CD8-positive, alpha-beta memory T cell (primary cell): ENCODE data around the gene MEDAG. TPM values are rescaled to one million over a fixed set of nuclear protein-coding genes. Genes with fewer than 3 reads are reported as not detected.
"Not testable (repeated sequence)": the region's sequence is repeated elsewhere in the genome, so short reads cannot be mapped to it uniquely, and the experiment has no call there.

Experiments used
- CTCF ChIA-PET: fragments of 350-600 bp; sonication (Branson Sonifier 250); formaldehyde crosslinking; loops from one replicate; lab custom pipeline; 2021; ENCODE audit warnings: antibody characterized with exemption; lab: Charles Lee
- POLR2A ChIA-PET: fragments of 350-600 bp; sonication (Branson Sonifier 250); formaldehyde crosslinking; loops from one replicate; lab custom pipeline; 2021; ENCODE audit warnings: antibody characterized with exemption; lab: Charles Lee
- DNase-seq, 5 donors: peaks; one replicate each; pipeline versions ENCODE4 v3.0.0 to v3.0.0-alpha.2; 2020 to 2022; ENCODE audit warnings: mixed read lengths in 1 of 5
- H3K27ac ChIP-seq: one replicate; pipeline ENCODE4 v1.7.0; 2013; ENCODE audit warnings: low read depth, mild to moderate bottlenecking, low read length, moderate library complexity
- H3K27me3 ChIP-seq: 2 replicates; pipeline ENCODE4 v1.7.0; 2013; ENCODE audit warnings: low read length, mild to moderate bottlenecking; ENCODE audit not compliant: insufficient read depth, poor library complexity, severe bottlenecking
- H3K36me3 ChIP-seq: 2 replicates; pipeline ENCODE4 v1.7.0; 2013; ENCODE audit warnings: mild to moderate bottlenecking, low read length, moderate library complexity; ENCODE audit not compliant: insufficient read depth
- H3K4me1 ChIP-seq: 2 replicates; pipeline ENCODE4 v1.7.0; 2013; ENCODE audit warnings: mild to moderate bottlenecking, low read length, moderate library complexity; ENCODE audit not compliant: insufficient read depth
- H3K4me3 ChIP-seq: 2 replicates; pipeline ENCODE4 v1.7.0; 2013; ENCODE audit warnings: mild to moderate bottlenecking, low read length
- H3K9me3 ChIP-seq: 2 replicates; pipeline ENCODE4 v1.7.0; 2013; ENCODE audit warnings: mild to moderate bottlenecking, low read length
- H3K27ac Mint-ChIP-seq, 8 donors: one replicate each; pipeline ENCODE4 v1.8.0; 2020 to 2021; ENCODE audit warnings: mixed read lengths in 8 of 8, mild to moderate bottlenecking in 6 of 8, inconsistent platforms in 3 of 8, moderate library complexity in 3 of 8
- H3K27me3 Mint-ChIP-seq, 2 donors: one replicate each; pipeline ENCODE4 v1.8.0; 2020 to 2021; ENCODE audit warnings: mixed read lengths in 2 of 2, mild to moderate bottlenecking in 1 of 2, moderate library complexity in 1 of 2
- H3K36me3 Mint-ChIP-seq, 3 donors: one replicate each; pipeline ENCODE4 v1.8.0; 2020 to 2021; ENCODE audit warnings: mixed read lengths in 3 of 3, inconsistent platforms in 1 of 3, mild to moderate bottlenecking in 1 of 3
- H3K4me1 Mint-ChIP-seq, 3 donors: one replicate each; pipeline ENCODE4 v1.8.0; 2020 to 2021; ENCODE audit warnings: mixed read lengths in 3 of 3, inconsistent platforms in 1 of 3, mild to moderate bottlenecking in 1 of 3
- H3K4me3 Mint-ChIP-seq, 7 donors: one replicate each; pipeline ENCODE4 v1.8.0; 2020 to 2021; ENCODE audit warnings: mixed read lengths in 7 of 7, mild to moderate bottlenecking in 6 of 7, moderate library complexity in 4 of 7, inconsistent platforms in 2 of 7
- H3K9me3 Mint-ChIP-seq, 5 donors: one replicate each; pipeline ENCODE4 v1.8.0; 2020 to 2022; ENCODE audit warnings: mixed read lengths in 5 of 5, mild to moderate bottlenecking in 3 of 5, moderate library complexity in 2 of 5, inconsistent platforms in 1 of 5
- polyA plus RNA-seq: library from polyadenylated mRNA; unstranded; fragments of 300-500 nt; fragmentation: Illumina TruSeq; gene quantifications from one replicate; pipeline ENCODE4 v1.2.3, GENCODE V29; 2021
- total RNA-seq, 2 experiments: library from RNA; stranded (reverse); gene quantifications; one replicate each; pipeline ENCODE4 v1.2.3, GENCODE V29; 2021

Gene MEDAG
- total and polyA plus RNA-seq, 3 experiments from 2014 or later = not detected

DNA sequence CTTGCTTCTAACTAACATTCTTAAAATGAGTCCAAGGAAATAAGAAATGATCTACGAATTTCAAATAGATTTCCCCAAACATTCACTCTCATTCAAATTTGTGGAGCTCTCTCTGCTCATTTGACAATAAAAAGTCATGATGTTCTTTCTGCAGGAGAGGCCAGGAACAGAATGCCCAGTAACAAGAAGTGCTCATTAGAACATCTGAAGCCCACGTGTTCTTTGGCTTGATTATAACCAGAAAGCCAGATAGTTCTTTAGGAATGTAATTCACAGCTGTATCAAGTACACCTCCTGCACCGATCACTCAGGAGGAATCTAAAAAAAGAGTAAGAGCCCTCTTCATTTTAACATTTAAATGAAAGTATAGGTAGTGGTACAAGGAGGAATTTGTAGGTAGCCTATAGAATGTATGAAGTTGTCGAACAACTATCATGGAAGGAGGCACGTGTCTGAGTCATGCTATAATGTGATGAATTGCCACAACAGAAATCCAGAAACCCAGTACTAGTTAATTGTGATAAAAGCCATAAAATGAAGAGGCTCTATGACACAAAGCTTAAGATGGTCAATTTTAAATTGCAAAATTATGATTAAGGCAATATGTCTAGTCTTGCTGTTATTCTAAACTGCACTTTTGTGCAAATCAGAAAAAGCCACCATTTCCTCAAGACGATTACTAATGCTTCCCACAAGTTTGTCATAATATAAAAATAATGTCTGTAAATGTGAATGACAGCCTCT lies 12.8 kb downstream of the MEDAG start:
- Histone ChIP-seq H3K27ac (no peak overlapping the region), H3K27me3 (peaks cover 5% of the 10 kb centered on the region), H3K36me3 (no peaks in the 10 kb centered on the region), H3K4me3 (no peak overlapping the region), H3K9me3 (no peaks in the 10 kb centered on the region), H3K4me1 (no peaks in the 10 kb centered on the region)
- H3K4me3 Mint-ChIP-seq = no peak overlapping the region
- H3K27me3 Mint-ChIP-seq = peaks cover 8 to 43% of the 10 kb centered on the region in 2 donors
- ChIA-PET POLR2A (no interaction called here), CTCF (no interaction called here)
- H3K36me3 Mint-ChIP-seq = no peaks in the 10 kb centered on the region
- H3K4me1 Mint-ChIP-seq = no peaks in the 10 kb centered on the region
- H3K9me3 Mint-ChIP-seq = no peaks in the 10 kb centered on the region
- DNase-seq = no peak
- no peak overlapping the region for H3K27ac Mint-ChIP-seq

DNA sequence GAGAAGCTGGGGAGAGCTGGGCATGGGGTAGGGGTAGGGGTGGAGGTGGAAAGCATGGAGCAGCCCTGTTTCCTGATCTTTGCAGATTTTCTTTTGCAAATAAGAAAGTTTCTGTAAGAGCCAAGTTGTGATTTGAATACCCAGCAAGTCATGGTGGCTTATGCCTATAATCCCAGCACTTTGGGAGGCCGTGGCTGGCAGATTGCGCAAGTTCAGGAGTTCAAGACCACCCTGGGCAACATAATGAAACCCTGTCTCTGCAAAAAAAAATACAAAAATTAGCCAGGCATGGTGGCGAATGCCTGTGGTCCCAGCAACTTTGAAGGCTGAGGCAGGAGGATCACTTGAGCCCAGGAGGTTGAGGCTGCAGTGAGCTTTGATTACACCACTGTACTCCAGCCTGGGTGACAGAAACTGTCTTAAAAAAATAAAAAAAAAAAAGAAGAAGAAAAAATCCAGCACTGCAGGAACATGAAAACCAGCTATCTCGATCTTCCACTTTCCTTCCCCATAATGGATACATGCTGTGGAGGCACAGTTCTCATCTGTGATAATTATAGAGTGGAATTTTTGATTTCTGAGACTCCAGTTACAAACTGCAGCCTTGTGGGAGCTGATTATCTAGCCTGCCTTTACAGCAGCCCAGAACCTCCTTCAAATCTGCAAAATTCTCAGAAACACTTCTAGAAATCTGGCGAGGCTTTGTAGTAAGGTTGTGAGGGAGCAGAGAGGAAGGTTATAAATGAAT lies 14.3 kb downstream of the MEDAG start:
- Histone ChIP-seq H3K4me3 (no peak overlapping the region), H3K27ac (no peak overlapping the region), H3K9me3 (no peaks in the 10 kb centered on the region), H3K36me3 (no peaks in the 10 kb centered on the region), H3K4me1 (no peaks in the 10 kb centered on the region), H3K27me3 (no peaks in the 10 kb centered on the region)
- Mint-ChIP-seq H3K4me3 (no peak overlapping the region), H3K27me3 (peaks cover 5 to 31% of the 10 kb centered on the region in 2 donors), H3K27ac (no peak overlapping the region), H3K36me3 (no peaks in the 10 kb centered on the region), H3K4me1 (peaks cover under 1 to 4% (median 2%) of the 10 kb centered on the region in 3 donors), H3K9me3 (no peaks in the 10 kb centered on the region)
- DNase-seq = no peak
- ChIA-PET CTCF (no interaction called here), POLR2A (no interaction called here)

DNA sequence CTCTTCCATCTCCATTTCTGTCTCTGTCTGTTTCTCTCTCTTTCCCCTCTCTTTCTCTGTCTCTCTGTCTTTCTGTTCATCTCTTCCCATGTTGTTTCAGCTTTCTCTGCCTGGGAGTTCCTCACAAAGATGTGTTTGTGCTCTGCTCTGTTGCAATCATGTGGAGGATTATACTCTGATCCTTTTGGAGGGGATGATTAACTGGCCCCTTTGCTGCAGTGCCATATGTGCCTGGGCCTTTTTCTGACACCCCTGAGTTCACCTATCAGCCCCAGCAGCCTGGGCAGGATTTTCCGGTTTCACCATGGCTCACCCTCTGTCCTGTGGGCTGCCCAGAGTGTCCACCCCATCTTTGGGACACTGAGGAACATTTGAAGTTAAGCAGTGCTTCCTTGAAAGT lies 17.3 kb downstream of the MEDAG start:
- ChIA-PET POLR2A (no interaction called here), CTCF (no interaction called here)
- H3K27ac Mint-ChIP-seq = no peak overlapping the region
- H3K4me1 Mint-ChIP-seq = peaks cover 3 to 11% (median 9%) of the 10 kb centered on the region in 3 donors
- Histone ChIP-seq H3K36me3 (no peaks in the 10 kb centered on the region), H3K27me3 (no peaks in the 10 kb centered on the region), H3K9me3 (no peaks in the 10 kb centered on the region), H3K4me3 (no peak overlapping the region), H3K4me1 (no peaks in the 10 kb centered on the region), H3K27ac (no peak overlapping the region)
- no peak overlapping the region for H3K4me3 Mint-ChIP-seq
- DNase-seq = no peak
- no peaks in the 10 kb centered on the region for H3K36me3 Mint-ChIP-seq
- H3K9me3 Mint-ChIP-seq = no peaks in the 10 kb centered on the region
- H3K27me3 Mint-ChIP-seq = peaks cover 4 to 17% of the 10 kb centered on the region in 2 donors

DNA sequence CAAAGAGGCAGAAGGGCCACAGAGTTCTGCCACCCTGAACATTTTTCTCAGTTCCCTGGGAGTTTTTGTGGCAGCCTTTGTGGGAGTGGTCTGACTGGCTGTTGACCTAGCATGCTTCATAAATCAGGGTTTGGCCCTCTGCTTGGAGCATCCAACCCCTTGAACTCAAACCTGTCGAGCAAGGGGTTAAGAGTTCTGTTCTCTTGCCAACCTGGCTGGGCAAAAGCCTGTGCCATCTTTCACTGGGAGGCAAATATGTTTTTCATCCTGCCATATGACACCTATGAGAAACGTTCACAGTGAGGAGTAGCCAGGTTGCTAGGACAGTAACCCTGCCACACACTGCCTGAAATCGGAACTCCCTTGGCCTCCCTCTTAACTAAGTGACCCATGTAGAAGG lies 18.6 kb downstream of the MEDAG start:
- Histone ChIP-seq H3K27me3 (no peaks in the 10 kb centered on the region), H3K4me1 (no peaks in the 10 kb centered on the region), H3K4me3 (no peak overlapping the region), H3K36me3 (no peaks in the 10 kb centered on the region), H3K27ac (no peak overlapping the region), H3K9me3 (no peaks in the 10 kb centered on the region)
- no peak overlapping the region for H3K27ac Mint-ChIP-seq
- no peaks in the 10 kb centered on the region for H3K36me3 Mint-ChIP-seq
- H3K9me3 Mint-ChIP-seq = no peaks in the 10 kb centered on the region
- H3K27me3 Mint-ChIP-seq = peaks cover 3 to 25% of the 10 kb centered on the region in 2 donors
- CTCF ChIA-PET = no interaction called here
- DNase-seq = no peak
- H3K4me1 Mint-ChIP-seq = peaks cover 3 to 11% (median 9%) of the 10 kb centered on the region in 3 donors
- no peak overlapping the region for H3K4me3 Mint-ChIP-seq
- POLR2A ChIA-PET = no interaction called here

DNA sequence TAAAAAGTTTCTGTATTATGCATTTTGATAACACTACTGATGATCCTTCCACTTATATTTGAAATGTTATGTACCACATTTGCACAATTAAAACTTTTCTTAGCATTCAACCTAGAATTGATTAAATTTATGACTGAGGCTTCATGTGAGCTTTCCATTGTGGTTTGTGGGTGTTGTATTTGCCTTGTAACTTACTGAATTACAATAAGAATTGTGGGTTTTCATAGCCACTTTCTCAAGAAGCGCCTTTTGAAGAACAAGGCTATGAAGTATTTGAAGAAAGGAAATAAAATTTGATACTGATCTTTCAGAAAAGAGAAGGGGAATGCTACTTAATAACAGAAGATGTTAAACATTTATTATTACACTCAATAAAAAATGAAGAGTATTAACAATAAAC lies 19.4 kb downstream of the MEDAG start:
- H3K4me3 Mint-ChIP-seq = no peak overlapping the region
- H3K9me3 Mint-ChIP-seq = no peaks in the 10 kb centered on the region
- Histone ChIP-seq H3K27ac (no peak overlapping the region), H3K4me1 (no peaks in the 10 kb centered on the region), H3K9me3 (no peaks in the 10 kb centered on the region), H3K27me3 (no peaks in the 10 kb centered on the region), H3K4me3 (no peak overlapping the region), H3K36me3 (no peaks in the 10 kb centered on the region)
- ChIA-PET POLR2A (no interaction called here), CTCF (no interaction called here)
- H3K36me3 Mint-ChIP-seq = no peaks in the 10 kb centered on the region
- no peak for DNase-seq
- H3K27me3 Mint-ChIP-seq = peaks cover 3 to 32% of the 10 kb centered on the region in 2 donors
- H3K27ac Mint-ChIP-seq = no peak overlapping the region
- H3K4me1 Mint-ChIP-seq = peaks cover 3 to 11% (median 9%) of the 10 kb centered on the region in 3 donors

DNA sequence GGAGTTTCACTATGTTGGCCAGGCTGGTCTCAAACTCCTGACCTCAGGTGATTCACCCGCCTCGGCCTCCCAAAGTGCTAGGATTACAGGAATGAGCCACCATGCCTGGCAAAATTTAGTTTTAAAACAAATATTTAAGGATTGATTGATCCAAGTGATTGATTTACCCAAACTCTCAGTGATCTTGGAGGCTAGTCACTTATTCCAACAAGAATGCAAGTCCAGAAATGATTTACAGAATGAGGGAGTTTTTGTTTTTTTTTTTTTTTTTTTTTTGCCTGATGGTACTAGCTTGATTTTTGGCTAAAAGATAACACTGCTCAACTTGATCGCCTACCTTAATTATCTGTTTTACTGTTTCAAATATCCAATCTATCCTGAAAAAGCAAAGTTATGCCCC lies 20.7 kb downstream of the MEDAG start:
- Mint-ChIP-seq H3K9me3 (no peaks in the 10 kb centered on the region), H3K4me1 (peaks cover 3 to 11% (median 9%) of the 10 kb centered on the region in 3 donors), H3K27ac (peak overlapping the region in 1 of 8 donors; percentile 43), H3K36me3 (no peaks in the 10 kb centered on the region), H3K4me3 (no peak overlapping the region), H3K27me3 (peaks cover 5 to 42% of the 10 kb centered on the region in 2 donors)
- Histone ChIP-seq H3K9me3 (no peaks in the 10 kb centered on the region), H3K4me1 (no peaks in the 10 kb centered on the region), H3K27me3 (no peaks in the 10 kb centered on the region), H3K27ac (no peak overlapping the region), H3K4me3 (no peak overlapping the region), H3K36me3 (no peaks in the 10 kb centered on the region)
- CTCF ChIA-PET = no interaction called here
- POLR2A ChIA-PET = no interaction called here
- DNase-seq = no peak

DNA sequence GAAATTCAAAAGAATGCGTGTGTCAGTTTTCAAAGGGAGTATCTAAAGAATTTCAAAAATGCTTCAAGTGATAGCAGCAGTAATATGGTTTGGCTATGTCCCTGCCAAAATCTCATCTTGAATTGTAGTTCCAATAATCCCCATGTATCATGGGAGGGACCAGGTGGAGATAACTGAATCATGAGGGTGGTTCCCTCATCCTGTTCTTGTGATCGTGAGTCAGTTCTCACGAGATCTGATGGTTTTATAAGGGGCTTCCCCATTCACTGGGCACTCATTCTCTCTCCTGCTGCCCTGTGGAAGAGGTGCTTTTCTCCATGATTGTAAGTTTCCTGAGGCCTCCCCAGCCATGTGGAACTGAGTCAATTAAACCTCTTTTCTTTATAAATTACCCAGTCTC lies 21.1 kb downstream of the MEDAG start:
- DNase-seq, H3K27me3 ChIP-seq, CTCF ChIA-PET, H3K36me3 ChIP-seq, H3K36me3 Mint-ChIP-seq, POLR2A ChIA-PET, H3K4me3 Mint-ChIP-seq, H3K9me3 Mint-ChIP-seq, H3K27ac ChIP-seq, H3K4me1 ChIP-seq, H3K27ac Mint-ChIP-seq, H3K4me3 ChIP-seq, H3K9me3 ChIP-seq: not testable (repeated sequence)
- Mint-ChIP-seq H3K4me1 (peaks cover 3 to 11% (median 9%) of the 10 kb centered on the region in 3 donors), H3K27me3 (peaks cover 9 to 46% of the 10 kb centered on the region in 2 donors)

DNA sequence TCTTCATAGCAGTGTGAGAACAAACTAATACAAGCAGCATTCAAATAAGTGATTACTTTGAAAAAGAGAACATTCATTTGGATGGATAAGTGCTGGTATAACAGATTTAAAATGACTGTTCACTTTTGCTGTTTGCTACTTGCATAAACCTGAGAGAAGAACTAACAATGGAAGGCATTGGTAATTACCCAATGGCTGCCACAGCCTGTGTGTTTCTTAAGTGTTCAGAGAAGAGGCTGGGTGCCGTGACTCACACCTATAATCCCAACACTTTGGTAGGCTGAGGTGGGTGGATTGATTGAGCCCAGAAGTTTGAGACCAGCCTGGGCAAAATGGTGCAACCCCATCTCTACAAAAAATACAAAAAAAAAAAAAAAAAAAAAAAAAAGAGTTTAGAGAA lies 21.5 kb downstream of the MEDAG start:
- Histone ChIP-seq H3K36me3 (no peaks in the 10 kb centered on the region), H3K27ac (no peak overlapping the region), H3K9me3 (no peaks in the 10 kb centered on the region), H3K4me3 (no peak overlapping the region), H3K27me3 (no peaks in the 10 kb centered on the region), H3K4me1 (no peaks in the 10 kb centered on the region)
- peaks cover 3 to 11% (median 9%) of the 10 kb centered on the region in 3 donors for H3K4me1 Mint-ChIP-seq
- H3K27ac Mint-ChIP-seq = no peak overlapping the region
- POLR2A ChIA-PET = no interaction called here
- no peak for DNase-seq
- CTCF ChIA-PET = no interaction called here
- H3K36me3 Mint-ChIP-seq = no peaks in the 10 kb centered on the region
- no peak overlapping the region for H3K4me3 Mint-ChIP-seq
- H3K27me3 Mint-ChIP-seq = peaks cover 10 to 49% of the 10 kb centered on the region in 2 donors
- H3K9me3 Mint-ChIP-seq = no peaks in the 10 kb centered on the region
